ENCODE results near the gene DLX3. TPM values are rescaled to one million over a fixed set of nuclear protein-coding genes. Genes with fewer than 3 reads are reported as not detected.

DLX3 gene
- polyA plus RNA-seq, 1 of the 3 experiments (the other 2 are of a cell fraction): not detected

DNA sequence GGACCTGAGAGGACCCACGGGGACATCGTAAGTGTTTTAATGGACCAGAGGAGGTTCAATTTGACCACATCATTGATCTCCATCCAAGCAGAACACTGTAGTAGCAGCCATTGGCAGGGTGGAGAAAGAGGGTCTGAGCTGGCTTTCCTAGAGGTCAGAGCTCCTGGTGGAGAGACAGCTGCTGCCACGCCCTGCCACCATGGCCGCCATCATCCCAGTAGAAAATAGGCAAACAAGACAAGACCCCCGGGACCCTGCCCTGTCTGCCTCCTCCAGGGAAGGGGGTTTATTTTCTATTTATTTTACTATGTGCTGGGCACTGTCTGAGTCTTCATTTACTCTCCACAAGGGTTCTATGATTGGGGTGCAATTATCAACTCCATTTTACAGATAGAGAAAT is 49.5 kb upstream of the DLX3 start:
- Histone ChIP-seq H3K36me3 (replicated peaks in 1 of 2; ENCODE audit: control insufficient read depth in 1 of 2, insufficient read depth in 2 of 2, low read length in 1 of 2) (no peaks in the 10 kb centered on the region), H3K27me3 (ENCODE audit: insufficient read depth) (no peaks in the 10 kb centered on the region), H3K79me2 (ENCODE audit: insufficient read depth) (peaks cover 6% of the 10 kb centered on the region; the same call in 1 of the 2 replicates), H4K20me1 (ENCODE audit: insufficient read depth) (no peaks in the 10 kb centered on the region), H2AFZ (ENCODE audit: low read depth) (no peak overlapping the region), H3K4me1 (ENCODE audit: control insufficient read depth in 1 of 2, insufficient read depth in 2 of 2, low read depth in 1 of 2, low read length in 1 of 2) (peaks cover 6 to 32% of the 10 kb centered on the region in 2 experiments; a peak in 3 of 4 replicates), H3K9ac (no peak overlapping the region), H3K4me3 (ENCODE audit: low read depth in 2 of 2, low read length in 1 of 2) (no peak overlapping the region), H3F3A (replicated peaks; ENCODE audit: insufficient read depth) (peaks cover 41% of the 10 kb centered on the region), H3K4me2 (no peak overlapping the region), H3K27ac (ENCODE audit: low read depth in 2 of 2, low read length in 1 of 2) (no peak overlapping the region), H3K9me2 (no peaks in the 10 kb centered on the region), H3K9me3 (no peaks in the 10 kb centered on the region)
- ChIA-PET CTCF (interaction anchor here (1.0 to 6.4 kb wide), 6 partner anchors 8 to 49 kb away, joined by 3 to 52 read pairs (median 14); partner anchors contain the start of gene ITGA3), POLR2A (no interaction called here)
- WGBS (ENCODE audit: low lambda C conversion rate): 85% methylated on average over 5 of the region's 5 CpGs
- DNase-seq: no peak
- TF ChIP-seq TAF1 (IDR thresholded peaks at IDR 0.05; ENCODE audit: borderline replicate concordance, low read depth, low read length) (no peak), MXI1 (IDR thresholded peaks at IDR 0.05; ENCODE audit: low read depth, low read length) (no peak), ELF1 (IDR thresholded peaks at IDR 0.05) (no peak), EP300 (IDR thresholded peaks at IDR 0.05; ENCODE audit: borderline replicate concordance in 1 of 2, low read depth in 1 of 2, low read length in 1 of 2) (no peak), RFX5 (IDR thresholded peaks at IDR 0.05; ENCODE audit: low read length) (no peak), TCF12 (IDR thresholded peaks at IDR 0.05) (no peak), NFIC (IDR thresholded peaks at IDR 0.05; ENCODE audit: borderline replicate concordance) (no peak), RXRA (IDR thresholded peaks at IDR 0.05; ENCODE audit: borderline replicate concordance, low read depth) (no peak), POLR2AphosphoS5 (IDR thresholded peaks at IDR 0.05; ENCODE audit: low read depth, low read length) (no peak), JUND (IDR thresholded peaks at IDR 0.05) (no peak), GATA2 (CRISPR knock-in tag; IDR thresholded peaks at IDR 0.05) (no peak), EZH2phosphoT487 (IDR thresholded peaks at IDR 0.05; ENCODE audit: borderline replicate concordance, low read depth) (no peak), FOXJ3 (CRISPR knock-in tag; IDR thresholded peaks at IDR 0.05) (no peak), GABPA (IDR thresholded peaks at IDR 0.05; ENCODE audit: low read depth) (no peak)
- TF ChIP-seq, protein P1, sequence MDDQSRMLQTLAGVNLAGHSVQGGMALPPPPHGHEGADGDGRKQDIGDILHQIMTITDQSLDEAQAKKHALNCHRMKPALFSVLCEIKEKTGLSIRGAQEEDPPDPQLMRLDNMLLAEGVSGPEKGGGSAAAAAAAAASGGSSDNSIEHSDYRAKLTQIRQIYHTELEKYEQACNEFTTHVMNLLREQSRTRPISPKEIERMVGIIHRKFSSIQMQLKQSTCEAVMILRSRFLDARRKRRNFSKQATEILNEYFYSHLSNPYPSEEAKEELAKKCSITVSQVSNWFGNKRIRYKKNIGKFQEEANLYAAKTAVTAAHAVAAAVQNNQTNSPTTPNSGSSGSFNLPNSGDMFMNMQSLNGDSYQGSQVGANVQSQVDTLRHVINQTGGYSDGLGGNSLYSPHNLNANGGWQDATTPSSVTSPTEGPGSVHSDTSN (IDR thresholded peaks at IDR 0.05): no peak
- TF ChIP-seq, protein P2, sequence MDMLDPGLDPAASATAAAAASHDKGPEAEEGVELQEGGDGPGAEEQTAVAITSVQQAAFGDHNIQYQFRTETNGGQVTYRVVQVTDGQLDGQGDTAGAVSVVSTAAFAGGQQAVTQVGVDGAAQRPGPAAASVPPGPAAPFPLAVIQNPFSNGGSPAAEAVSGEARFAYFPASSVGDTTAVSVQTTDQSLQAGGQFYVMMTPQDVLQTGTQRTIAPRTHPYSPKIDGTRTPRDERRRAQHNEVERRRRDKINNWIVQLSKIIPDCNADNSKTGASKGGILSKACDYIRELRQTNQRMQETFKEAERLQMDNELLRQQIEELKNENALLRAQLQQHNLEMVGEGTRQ (IDR thresholded peaks at IDR 0.05; ENCODE audit: borderline replicate concordance, low read depth, low read length): no peak
- TF ChIP-seq, protein P3, sequence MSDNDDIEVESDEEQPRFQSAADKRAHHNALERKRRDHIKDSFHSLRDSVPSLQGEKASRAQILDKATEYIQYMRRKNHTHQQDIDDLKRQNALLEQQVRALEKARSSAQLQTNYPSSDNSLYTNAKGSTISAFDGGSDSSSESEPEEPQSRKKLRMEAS (IDR thresholded peaks at IDR 0.05; ENCODE audit: low read depth): no peak
- TF ChIP-seq, protein P4, sequence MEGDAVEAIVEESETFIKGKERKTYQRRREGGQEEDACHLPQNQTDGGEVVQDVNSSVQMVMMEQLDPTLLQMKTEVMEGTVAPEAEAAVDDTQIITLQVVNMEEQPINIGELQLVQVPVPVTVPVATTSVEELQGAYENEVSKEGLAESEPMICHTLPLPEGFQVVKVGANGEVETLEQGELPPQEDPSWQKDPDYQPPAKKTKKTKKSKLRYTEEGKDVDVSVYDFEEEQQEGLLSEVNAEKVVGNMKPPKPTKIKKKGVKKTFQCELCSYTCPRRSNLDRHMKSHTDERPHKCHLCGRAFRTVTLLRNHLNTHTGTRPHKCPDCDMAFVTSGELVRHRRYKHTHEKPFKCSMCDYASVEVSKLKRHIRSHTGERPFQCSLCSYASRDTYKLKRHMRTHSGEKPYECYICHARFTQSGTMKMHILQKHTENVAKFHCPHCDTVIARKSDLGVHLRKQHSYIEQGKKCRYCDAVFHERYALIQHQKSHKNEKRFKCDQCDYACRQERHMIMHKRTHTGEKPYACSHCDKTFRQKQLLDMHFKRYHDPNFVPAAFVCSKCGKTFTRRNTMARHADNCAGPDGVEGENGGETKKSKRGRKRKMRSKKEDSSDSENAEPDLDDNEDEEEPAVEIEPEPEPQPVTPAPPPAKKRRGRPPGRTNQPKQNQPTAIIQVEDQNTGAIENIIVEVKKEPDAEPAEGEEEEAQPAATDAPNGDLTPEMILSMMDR (IDR thresholded peaks at IDR 0.05): no peak
- TF ChIP-seq, protein P5, sequence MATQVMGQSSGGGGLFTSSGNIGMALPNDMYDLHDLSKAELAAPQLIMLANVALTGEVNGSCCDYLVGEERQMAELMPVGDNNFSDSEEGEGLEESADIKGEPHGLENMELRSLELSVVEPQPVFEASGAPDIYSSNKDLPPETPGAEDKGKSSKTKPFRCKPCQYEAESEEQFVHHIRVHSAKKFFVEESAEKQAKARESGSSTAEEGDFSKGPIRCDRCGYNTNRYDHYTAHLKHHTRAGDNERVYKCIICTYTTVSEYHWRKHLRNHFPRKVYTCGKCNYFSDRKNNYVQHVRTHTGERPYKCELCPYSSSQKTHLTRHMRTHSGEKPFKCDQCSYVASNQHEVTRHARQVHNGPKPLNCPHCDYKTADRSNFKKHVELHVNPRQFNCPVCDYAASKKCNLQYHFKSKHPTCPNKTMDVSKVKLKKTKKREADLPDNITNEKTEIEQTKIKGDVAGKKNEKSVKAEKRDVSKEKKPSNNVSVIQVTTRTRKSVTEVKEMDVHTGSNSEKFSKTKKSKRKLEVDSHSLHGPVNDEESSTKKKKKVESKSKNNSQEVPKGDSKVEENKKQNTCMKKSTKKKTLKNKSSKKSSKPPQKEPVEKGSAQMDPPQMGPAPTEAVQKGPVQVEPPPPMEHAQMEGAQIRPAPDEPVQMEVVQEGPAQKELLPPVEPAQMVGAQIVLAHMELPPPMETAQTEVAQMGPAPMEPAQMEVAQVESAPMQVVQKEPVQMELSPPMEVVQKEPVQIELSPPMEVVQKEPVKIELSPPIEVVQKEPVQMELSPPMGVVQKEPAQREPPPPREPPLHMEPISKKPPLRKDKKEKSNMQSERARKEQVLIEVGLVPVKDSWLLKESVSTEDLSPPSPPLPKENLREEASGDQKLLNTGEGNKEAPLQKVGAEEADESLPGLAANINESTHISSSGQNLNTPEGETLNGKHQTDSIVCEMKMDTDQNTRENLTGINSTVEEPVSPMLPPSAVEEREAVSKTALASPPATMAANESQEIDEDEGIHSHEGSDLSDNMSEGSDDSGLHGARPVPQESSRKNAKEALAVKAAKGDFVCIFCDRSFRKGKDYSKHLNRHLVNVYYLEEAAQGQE (IDR thresholded peaks at IDR 0.05; ENCODE audit: low read depth, low read length): no peak
- TF ChIP-seq, protein P6, sequence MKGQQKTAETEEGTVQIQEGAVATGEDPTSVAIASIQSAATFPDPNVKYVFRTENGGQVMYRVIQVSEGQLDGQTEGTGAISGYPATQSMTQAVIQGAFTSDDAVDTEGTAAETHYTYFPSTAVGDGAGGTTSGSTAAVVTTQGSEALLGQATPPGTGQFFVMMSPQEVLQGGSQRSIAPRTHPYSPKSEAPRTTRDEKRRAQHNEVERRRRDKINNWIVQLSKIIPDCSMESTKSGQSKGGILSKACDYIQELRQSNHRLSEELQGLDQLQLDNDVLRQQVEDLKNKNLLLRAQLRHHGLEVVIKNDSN (IDR thresholded peaks at IDR 0.05; ENCODE audit: borderline replicate concordance, low read depth): no peak
